Thyroid gland (tissue), 4 donors: Measurements from ENCODE around the gene FIG4.

Experiments used
- POLR2A ChIP-seq, 2 donors: fragments of 450-650 bp; IDR thresholded peaks; one replicate each; pipeline ENCODE4 v1.6.1; 2017; ENCODE audit warnings: antibody characterized with exemption in 2 of 2, mild to moderate bottlenecking in 2 of 2, moderate library complexity in 1 of 2
- TF ChIP-seq, protein P1 (sequence below), 6 experiments: fragments of 200-600 bp in 3 of 6; fragments of 450-650 bp in 3 of 6; sonication (generic) in 3 of 6; IDR thresholded peaks; one replicate each; pipeline ENCODE4 v1.5.1; 2016 to 2019; ENCODE audit warnings: antibody characterized with exemption in 6 of 6, mild to moderate bottlenecking in 2 of 6, inconsistent platforms in 1 of 6, moderate library complexity in 1 of 6

- TF ChIP-seq, protein P1, sequence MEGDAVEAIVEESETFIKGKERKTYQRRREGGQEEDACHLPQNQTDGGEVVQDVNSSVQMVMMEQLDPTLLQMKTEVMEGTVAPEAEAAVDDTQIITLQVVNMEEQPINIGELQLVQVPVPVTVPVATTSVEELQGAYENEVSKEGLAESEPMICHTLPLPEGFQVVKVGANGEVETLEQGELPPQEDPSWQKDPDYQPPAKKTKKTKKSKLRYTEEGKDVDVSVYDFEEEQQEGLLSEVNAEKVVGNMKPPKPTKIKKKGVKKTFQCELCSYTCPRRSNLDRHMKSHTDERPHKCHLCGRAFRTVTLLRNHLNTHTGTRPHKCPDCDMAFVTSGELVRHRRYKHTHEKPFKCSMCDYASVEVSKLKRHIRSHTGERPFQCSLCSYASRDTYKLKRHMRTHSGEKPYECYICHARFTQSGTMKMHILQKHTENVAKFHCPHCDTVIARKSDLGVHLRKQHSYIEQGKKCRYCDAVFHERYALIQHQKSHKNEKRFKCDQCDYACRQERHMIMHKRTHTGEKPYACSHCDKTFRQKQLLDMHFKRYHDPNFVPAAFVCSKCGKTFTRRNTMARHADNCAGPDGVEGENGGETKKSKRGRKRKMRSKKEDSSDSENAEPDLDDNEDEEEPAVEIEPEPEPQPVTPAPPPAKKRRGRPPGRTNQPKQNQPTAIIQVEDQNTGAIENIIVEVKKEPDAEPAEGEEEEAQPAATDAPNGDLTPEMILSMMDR (IDR thresholded peaks at IDR 0.05), result no peak
- TF ChIP-seq POLR2A (IDR thresholded peaks at IDR 0.05), result no peak
Observed at GRCh38 chr6:109852713-109853112, 161.6 kb downstream of the FIG4 start.
